WERI-Rb-1 (cell line): ENCODE measurements around the gene MBP.
A peak's percentile ranks its signal among the peaks of the same experiment; 100 is the strongest.

Experiments used
- DNase-seq: peaks from one replicate; pipeline ENCODE4 v3.0.0-alpha.2; 2020
- H3K27ac ChIP-seq: fragments of 250-450 bp; sonication (Bioruptor Pico); 2 replicates; pipeline ENCODE4 v1.5.1; 2020; ENCODE audit warnings: mild to moderate bottlenecking, moderate library complexity
- H3K27me3 ChIP-seq: fragments of 250-450 bp; sonication (Bioruptor Pico); 2 replicates; pipeline ENCODE4 v1.5.1; 2021; ENCODE audit warnings: mild to moderate bottlenecking, low read depth, moderate library complexity; ENCODE audit not compliant: insufficient read depth, severe bottlenecking
- H3K36me3 ChIP-seq: fragments of 250-450 bp; sonication (Bioruptor Pico); 2 replicates; pipeline ENCODE4 v1.5.1; 2020; ENCODE audit warnings: mild to moderate bottlenecking, moderate library complexity
- H3K4me3 ChIP-seq: 2 replicates; pipeline ENCODE4 v1.5.1; 2011; ENCODE audit warnings: low read depth, mild to moderate bottlenecking, control low read depth, low read length
- H3K9me3 ChIP-seq: fragments of 250-450 bp; sonication (Bioruptor Pico); 2 replicates; pipeline ENCODE4 v1.5.1; 2021; ENCODE audit warnings: mild to moderate bottlenecking, moderate library complexity; ENCODE audit not compliant: severe bottlenecking
- CTCF ChIP-seq: IDR thresholded peaks from 2 replicates; pipeline ENCODE4 v1.5.1; 2011; ENCODE audit warnings: low read depth, mild to moderate bottlenecking, control low read depth, inconsistent platforms, low read length

Gene MBP

GRCh38 chr18:76962851-76963250, 169.7 kb downstream of the MBP start:
- no peak overlapping the region for H3K27ac ChIP-seq
- DNase-seq: no peak
- H3K36me3 ChIP-seq: peaks cover 5% of the 10 kb centered on the region
- TF ChIP-seq CTCF: no peak
- H3K27me3 ChIP-seq: no peaks in the 10 kb centered on the region
- no peaks in the 10 kb centered on the region for H3K9me3 ChIP-seq
- no peak overlapping the region for H3K4me3 ChIP-seq

- peak; percentile 59 for DNase-seq
- H3K27me3 ChIP-seq: no peaks in the 10 kb centered on the region
- peak; percentile 60 for TF ChIP-seq CTCF
- peaks cover 12% of the 10 kb centered on the region for H3K36me3 ChIP-seq
- no peaks in the 10 kb centered on the region for H3K9me3 ChIP-seq
- H3K27ac ChIP-seq: no peak overlapping the region
- H3K4me3 ChIP-seq: no peak overlapping the region
Observed at GRCh38 chr18:76960528-76961035, 172.0 kb downstream of the MBP start.

GRCh38 chr18:76959605-76960004, 173.0 kb downstream of the MBP start:
- H3K27ac ChIP-seq: no peak overlapping the region
- no peak overlapping the region for H3K4me3 ChIP-seq
- H3K9me3 ChIP-seq: no peaks in the 10 kb centered on the region
- H3K36me3 ChIP-seq: peaks cover 12% of the 10 kb centered on the region
- no peak for DNase-seq
- no peak for TF ChIP-seq CTCF
- H3K27me3 ChIP-seq: no peaks in the 10 kb centered on the region

GRCh38 chr18:76958692-76959341, 173.8 kb downstream of the MBP start:
- Histone ChIP-seq H3K27ac (no peak overlapping the region), H3K9me3 (no peaks in the 10 kb centered on the region), H3K36me3 (peaks cover 12% of the 10 kb centered on the region), H3K27me3 (no peaks in the 10 kb centered on the region), H3K4me3 (no peak overlapping the region)
- no peak for DNase-seq
- no peak for TF ChIP-seq CTCF

GRCh38 chr18:76957384-76958355, 174.9 kb downstream of the MBP start:
- Histone ChIP-seq H3K9me3 (no peaks in the 10 kb centered on the region), H3K27ac (no peak overlapping the region), H3K27me3 (no peaks in the 10 kb centered on the region), H3K4me3 (no peak overlapping the region), H3K36me3 (peaks cover 12% of the 10 kb centered on the region)
- DNase-seq: no peak
- no peak for TF ChIP-seq CTCF
